Measurements from ENCODE around the gene LAIR2.

DNA sequence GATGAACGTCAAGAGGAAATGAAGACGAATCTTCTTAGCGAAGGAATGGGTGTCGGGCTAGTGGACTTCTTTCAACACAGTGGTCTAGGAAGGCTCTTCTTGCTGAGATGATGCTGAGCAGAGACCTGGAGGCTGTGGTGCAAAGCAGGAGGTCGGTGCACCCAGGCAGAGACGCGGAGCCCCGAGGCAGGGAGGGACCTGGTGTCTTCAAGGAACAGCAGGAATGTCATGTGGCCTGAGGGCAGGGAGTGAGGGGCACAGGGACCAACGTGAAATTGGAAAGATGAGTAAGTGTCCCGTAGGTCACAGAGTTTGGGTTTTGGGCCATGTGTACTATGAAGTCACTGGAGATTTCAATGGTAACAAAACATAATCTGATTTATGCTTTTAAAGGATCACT, 18.2 kb upstream of the LAIR2 start:
- TF ChIP-seq, protein P1, sequence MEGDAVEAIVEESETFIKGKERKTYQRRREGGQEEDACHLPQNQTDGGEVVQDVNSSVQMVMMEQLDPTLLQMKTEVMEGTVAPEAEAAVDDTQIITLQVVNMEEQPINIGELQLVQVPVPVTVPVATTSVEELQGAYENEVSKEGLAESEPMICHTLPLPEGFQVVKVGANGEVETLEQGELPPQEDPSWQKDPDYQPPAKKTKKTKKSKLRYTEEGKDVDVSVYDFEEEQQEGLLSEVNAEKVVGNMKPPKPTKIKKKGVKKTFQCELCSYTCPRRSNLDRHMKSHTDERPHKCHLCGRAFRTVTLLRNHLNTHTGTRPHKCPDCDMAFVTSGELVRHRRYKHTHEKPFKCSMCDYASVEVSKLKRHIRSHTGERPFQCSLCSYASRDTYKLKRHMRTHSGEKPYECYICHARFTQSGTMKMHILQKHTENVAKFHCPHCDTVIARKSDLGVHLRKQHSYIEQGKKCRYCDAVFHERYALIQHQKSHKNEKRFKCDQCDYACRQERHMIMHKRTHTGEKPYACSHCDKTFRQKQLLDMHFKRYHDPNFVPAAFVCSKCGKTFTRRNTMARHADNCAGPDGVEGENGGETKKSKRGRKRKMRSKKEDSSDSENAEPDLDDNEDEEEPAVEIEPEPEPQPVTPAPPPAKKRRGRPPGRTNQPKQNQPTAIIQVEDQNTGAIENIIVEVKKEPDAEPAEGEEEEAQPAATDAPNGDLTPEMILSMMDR (conservative IDR thresholded peaks at IDR 0.05; ENCODE audit: low read depth, low read length), result no peak
- no peak for TF ChIP-seq EZH2 (IDR thresholded peaks at IDR 0.05; ENCODE audit: borderline replicate concordance, low read depth, low read length, poor library complexity, severe bottlenecking)

All from A673 (cell line).